ENCODE measurements around the gene STRIT1.

STRIT1 gene

DNA sequence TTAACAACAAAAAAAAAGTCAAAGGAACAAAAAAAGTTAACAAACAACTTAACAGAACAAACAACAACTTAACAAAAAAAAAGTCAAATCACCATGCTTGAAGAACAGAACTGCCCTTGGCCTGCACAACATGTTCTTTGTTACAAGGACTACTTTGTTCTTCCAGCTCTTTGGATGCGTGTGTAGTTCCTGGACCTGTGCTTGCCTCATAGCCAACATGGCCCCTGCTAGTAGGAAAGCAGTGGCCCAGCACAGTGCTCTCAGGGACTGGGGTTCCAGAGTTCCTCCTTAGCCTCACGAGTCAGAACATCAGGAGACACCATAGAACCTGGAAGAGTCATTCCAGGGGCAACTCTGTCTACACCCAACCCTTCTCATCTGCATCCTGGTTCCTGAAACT is 10.9 kb upstream of the STRIT1 start:
- Histone ChIP-seq H3K27ac (no peak overlapping the region), H3K4me3 (no peak overlapping the region)
- no peak for DNase-seq (ENCODE audit: low spot score)
- TF ChIP-seq, protein P1, sequence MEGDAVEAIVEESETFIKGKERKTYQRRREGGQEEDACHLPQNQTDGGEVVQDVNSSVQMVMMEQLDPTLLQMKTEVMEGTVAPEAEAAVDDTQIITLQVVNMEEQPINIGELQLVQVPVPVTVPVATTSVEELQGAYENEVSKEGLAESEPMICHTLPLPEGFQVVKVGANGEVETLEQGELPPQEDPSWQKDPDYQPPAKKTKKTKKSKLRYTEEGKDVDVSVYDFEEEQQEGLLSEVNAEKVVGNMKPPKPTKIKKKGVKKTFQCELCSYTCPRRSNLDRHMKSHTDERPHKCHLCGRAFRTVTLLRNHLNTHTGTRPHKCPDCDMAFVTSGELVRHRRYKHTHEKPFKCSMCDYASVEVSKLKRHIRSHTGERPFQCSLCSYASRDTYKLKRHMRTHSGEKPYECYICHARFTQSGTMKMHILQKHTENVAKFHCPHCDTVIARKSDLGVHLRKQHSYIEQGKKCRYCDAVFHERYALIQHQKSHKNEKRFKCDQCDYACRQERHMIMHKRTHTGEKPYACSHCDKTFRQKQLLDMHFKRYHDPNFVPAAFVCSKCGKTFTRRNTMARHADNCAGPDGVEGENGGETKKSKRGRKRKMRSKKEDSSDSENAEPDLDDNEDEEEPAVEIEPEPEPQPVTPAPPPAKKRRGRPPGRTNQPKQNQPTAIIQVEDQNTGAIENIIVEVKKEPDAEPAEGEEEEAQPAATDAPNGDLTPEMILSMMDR (IDR thresholded peaks at IDR 0.05) = no peak

DNA sequence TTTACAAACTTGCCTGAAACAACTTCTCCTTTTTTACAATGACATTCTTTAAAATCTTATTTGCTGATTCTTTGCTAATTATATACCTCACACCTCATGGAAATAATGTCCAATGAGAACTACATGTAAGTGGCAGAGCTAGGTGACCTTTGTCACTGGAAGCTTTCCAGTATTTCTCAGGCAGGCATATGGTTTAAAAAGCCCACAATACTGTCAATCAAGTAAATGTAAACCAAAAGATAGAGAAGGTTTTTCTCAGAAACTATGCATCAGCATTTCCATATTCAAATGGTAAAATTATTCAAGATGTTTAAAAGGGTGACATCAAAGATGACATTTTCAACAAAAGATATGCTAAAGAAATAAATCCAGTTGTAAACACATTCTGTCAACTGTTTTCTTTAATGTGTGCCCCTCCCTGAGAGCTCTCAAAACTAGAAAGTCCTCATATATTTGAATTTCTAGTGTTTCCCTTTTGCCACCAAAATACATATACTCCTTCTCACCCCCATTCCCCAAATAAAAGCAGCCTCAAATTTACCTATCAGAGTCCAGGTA is 10.1 kb upstream of the STRIT1 start:
- Histone ChIP-seq H3K27ac (no peak overlapping the region), H3K4me3 (no peak overlapping the region)
- DNase-seq (ENCODE audit: low spot score) = no peak
- TF ChIP-seq, protein P1 (IDR thresholded peaks at IDR 0.05) = no peak

DNA sequence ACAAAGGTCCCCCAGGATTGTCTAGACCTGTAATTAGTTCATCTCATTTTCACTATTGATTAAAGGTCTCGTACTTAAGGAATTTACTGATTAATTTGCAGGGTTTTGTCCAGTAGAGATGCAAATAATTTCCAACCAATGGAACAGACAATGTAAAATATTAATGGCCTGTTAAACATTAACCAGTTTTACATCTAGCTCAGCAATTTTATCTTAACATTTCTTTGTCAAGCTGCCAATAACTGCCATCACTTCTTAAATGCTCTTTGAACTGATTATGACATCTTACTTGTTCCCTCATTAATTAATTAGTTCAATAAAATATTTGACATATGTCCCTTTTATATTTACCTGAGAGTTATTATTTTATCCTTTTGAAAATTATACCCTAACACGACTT is 9.4 kb upstream of the STRIT1 start:
- no peak overlapping the region for H3K4me3 ChIP-seq
- no peak overlapping the region for H3K27ac ChIP-seq
- TF ChIP-seq, protein P1 (IDR thresholded peaks at IDR 0.05) = no peak
- no peak for DNase-seq (ENCODE audit: low spot score)

DNA sequence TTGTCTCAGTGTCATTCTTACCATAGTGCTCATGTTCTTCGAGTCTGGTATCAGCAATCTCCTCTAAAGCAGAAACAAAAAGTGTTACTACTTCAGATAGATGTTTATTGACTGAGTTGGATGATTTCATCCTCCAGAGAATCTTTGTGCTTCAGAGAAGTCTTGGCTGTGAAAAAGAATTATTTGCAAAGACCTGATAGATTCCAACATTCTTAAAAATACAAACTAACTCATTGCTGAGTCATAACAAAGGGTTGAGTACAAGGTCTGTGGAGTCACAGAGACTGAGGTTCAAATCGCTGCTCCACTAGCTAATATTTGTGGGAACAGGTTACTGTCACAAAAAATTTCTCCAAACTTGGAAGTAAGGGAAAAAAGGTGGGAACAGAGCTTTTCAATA is 9.0 kb upstream of the STRIT1 start:
- no peak for DNase-seq (ENCODE audit: low spot score)
- Histone ChIP-seq H3K27ac (no peak overlapping the region), H3K4me3 (no peak overlapping the region)
- TF ChIP-seq, protein P1 (IDR thresholded peaks at IDR 0.05) = no peak

GRCh38 chr3:155297100-155297499 is 3.6 kb upstream of the STRIT1 start:
- TF ChIP-seq, protein P1 (IDR thresholded peaks at IDR 0.05) = no peak
- no peak for DNase-seq (ENCODE audit: low spot score)
- no peak overlapping the region for H3K4me3 ChIP-seq
- H3K27ac ChIP-seq = no peak overlapping the region

DNA sequence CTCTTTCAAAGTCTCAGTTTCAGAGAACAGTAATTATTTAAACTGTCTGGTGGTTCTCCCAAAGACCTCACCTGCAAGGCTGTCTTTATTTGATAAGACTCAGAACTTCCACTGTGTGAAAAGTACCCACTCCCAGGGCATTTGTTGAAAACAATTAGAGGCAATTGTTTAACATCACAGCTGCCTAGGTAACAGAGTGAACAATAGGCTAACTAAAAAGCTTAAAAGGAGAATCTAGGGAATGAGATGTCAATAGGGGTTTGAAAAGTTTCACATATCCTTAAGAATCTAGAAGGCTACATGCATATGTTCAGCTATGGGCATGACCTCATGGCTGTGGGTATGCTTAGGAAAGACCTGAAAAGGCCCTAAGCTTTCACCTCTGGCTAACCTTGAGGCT is 2.9 kb upstream of the STRIT1 start:
- Histone ChIP-seq H3K27ac (no peak overlapping the region), H3K4me3 (no peak overlapping the region)
- TF ChIP-seq, protein P1 (IDR thresholded peaks at IDR 0.05) = no peak
- no peak for DNase-seq (ENCODE audit: low spot score)

- Histone ChIP-seq H3K4me3 (no peak overlapping the region), H3K27ac (no peak overlapping the region)
- TF ChIP-seq, protein P1 (IDR thresholded peaks at IDR 0.05) = no peak
- no peak for DNase-seq (ENCODE audit: low spot score)
Measured at GRCh38 chr3:155292693-155293092, 790 bp downstream of the STRIT1 start.
